ACHN (cell line): ENCODE data around the gene UBQLN1.
"Not testable (repeated sequence)": the region's sequence is repeated elsewhere in the genome, so short reads cannot be mapped to it uniquely, and the experiment has no call there.

ENCODE experiments used
- DNase-seq: peaks from one replicate; pipeline ENCODE4 v3.0.0-alpha.2; 2015
- in situ Hi-C: cut with HindIII; loops from 2 replicates; pipeline ENCODE4 v1.10.0; 2017; ENCODE audit warnings: low sequenced_read_pairs, low pct_ligation_motif_present, low pct_unique_long_range_greater_than_20kb

UBQLN1 gene

GRCh38 chr9:83646500-83647239, 61.1 kb downstream of the UBQLN1 start:
- in situ Hi-C loops, result no loop called here

GRCh38 chr9:83642793-83643192, 65.0 kb downstream of the UBQLN1 start:
- in situ Hi-C loops, result no loop called here
- no peak for DNase-seq

More at GRCh38 chr9:83646500-83647239, 61.1 kb downstream of the UBQLN1 start:
- no peak for DNase-seq

- no peak for DNase-seq
- in situ Hi-C loops, result no loop called here
These were observed 68.5 kb downstream of the UBQLN1 start for GRCh38 chr9:83639266-83639665.

GRCh38 chr9:83637389-83637788, 70.4 kb downstream of the UBQLN1 start:
- in situ Hi-C loops, result no loop called here
- DNase-seq, result no peak

- no peak for DNase-seq
- in situ Hi-C loops, result no loop called here
These were observed 70.9 kb downstream of the UBQLN1 start for GRCh38 chr9:83636813-83637212.

GRCh38 chr9:83633676-83634075, 74.1 kb downstream of the UBQLN1 start:
- peak; percentile 38 for DNase-seq
- in situ Hi-C loops, result no loop called here

- in situ Hi-C loops, result no loop called here
- DNase-seq, result no peak
These were observed 74.5 kb downstream of the UBQLN1 start for GRCh38 chr9:83633255-83633654.

- no peak for DNase-seq
These were observed 76.8 kb downstream of the UBQLN1 start for GRCh38 chr9:83630938-83631457.

GRCh38 chr9:83629433-83630104, 78.2 kb downstream of the UBQLN1 start:
- no peak for DNase-seq
- in situ Hi-C loops, result no loop called here

More at GRCh38 chr9:83630938-83631457, 76.8 kb downstream of the UBQLN1 start:
- in situ Hi-C loops, result no loop called here

- in situ Hi-C loops, result no loop called here
- DNase-seq, result no peak
These were observed 79.2 kb downstream of the UBQLN1 start for GRCh38 chr9:83628540-83628939.

- no peak for DNase-seq
- in situ Hi-C loops, result no loop called here
These were observed 82.6 kb downstream of the UBQLN1 start for GRCh38 chr9:83625178-83625577.

- no peak for DNase-seq
- in situ Hi-C loops, result no loop called here
These were observed 84.1 kb downstream of the UBQLN1 start for GRCh38 chr9:83623679-83624076.

- in situ Hi-C loops, result no loop called here
- peak; percentile 70 for DNase-seq
These were observed 84.6 kb downstream of the UBQLN1 start, which contains the start of gene IDNK for GRCh38 chr9:83622939-83623678. TSS of gene IDNK (plus strand) at chr9:83623143. CDS start at chr9:83623172, 29 bp downstream.

- in situ Hi-C loops, result no loop called here
- no peak for DNase-seq
These were observed 85.3 kb downstream of the UBQLN1 start for GRCh38 chr9:83622433-83622938.

GRCh38 chr9:83620841-83621636, 86.7 kb downstream of the UBQLN1 start:
- DNase-seq, result peak; percentile 57
- in situ Hi-C loops, result no loop called here

- in situ Hi-C loops, result no loop called here
These were observed 90.5 kb downstream of the UBQLN1 start for GRCh38 chr9:83617299-83617698.

GRCh38 chr9:83613298-83613697, 94.5 kb downstream of the UBQLN1 start:
- DNase-seq, in situ Hi-C loops: not testable (repeated sequence)

More at GRCh38 chr9:83617299-83617698, 90.5 kb downstream of the UBQLN1 start:
- DNase-seq, result no peak
